HepG2 (cell line): ENCODE measurements around the gene EMC9. TPM values are rescaled to one million over a fixed set of nuclear protein-coding genes. Genes with fewer than 3 reads are reported as not detected.

Source experiments
- ATAC-seq: fragments of 200-7000 bp; cut with Tn5 transposase; 3 replicates; pipeline ENCODE4 v1.9.1; 2020; ENCODE audit warnings: mild to moderate bottlenecking, moderate library complexity
- BruUV-seq: library from RNA; stranded (reverse); fragments of 400-500 nt; replicated peaks from 2 replicates; lab custom pipeline; 2021; lab: Mats Ljungman, UMichigan
- CTCF ChIA-PET: fragments of 300-600 bp; formaldehyde crosslinking; extraction: SDS; loops from one replicate; lab custom pipeline; 2021; ENCODE audit warnings: low total read pairs, inconsistent platforms, low intra/inter-chr PET ratio; lab: Yijun Ruan, JAX
- POLR2A ChIA-PET: fragments of 350-600 bp; sonication (Branson Sonifier 250); formaldehyde crosslinking; loops from one replicate; lab custom pipeline; 2020; ENCODE audit warnings: antibody characterized with exemption, inconsistent platforms; lab: Yijun Ruan, JAX
- DNase-seq: peaks from one replicate; pipeline ENCODE4 v3.0.0-alpha.2; 2015; ENCODE audit warnings: low spot score
- FAIRE-seq: peaks from 3 replicates; lab custom pipeline; 2011; peaks lifted over from hg19 to GRCh38; lab: Jason Lieb, UNC
- H2AFZ ChIP-seq: one replicate; pipeline ENCODE4 v1.6.1; 2011; ENCODE audit warnings: low read length, inconsistent platforms
- H3K27ac ChIP-seq: fragments of 300-600 bp; 3 replicates; pipeline ENCODE4 v1.8.0; 2011; ENCODE audit warnings: mixed run types, mild to moderate bottlenecking, mixed read lengths, low read length, inconsistent platforms; ENCODE audit not compliant: insufficient read depth; ENCODE audit errors: extremely low read length
- H3K27me3 ChIP-seq, 2 experiments: fragments of 200-600 bp in 1 of 2; 2 replicates in 1 of 2; 3 replicates in 1 of 2; pipeline versions ENCODE4 v1.6.0 to v1.8.0; 2011; ENCODE audit warnings: low read length in 2 of 2, mild to moderate bottlenecking in 2 of 2, moderate library complexity in 2 of 2, inconsistent platforms in 1 of 2; ENCODE audit not compliant: insufficient read depth in 2 of 2, control insufficient read depth in 1 of 2
- H3K36me3 ChIP-seq, 2 experiments: fragments of 200-600 bp in 1 of 2; replicated peaks in 1 of 2; 2 replicates in 1 of 2; 3 replicates in 1 of 2; pipeline versions ENCODE4 v1.5.1 to v1.8.0; 2011; ENCODE audit warnings: low read length in 2 of 2, inconsistent platforms in 1 of 2; ENCODE audit not compliant: insufficient read depth in 2 of 2, control insufficient read depth in 1 of 2
- H3K4me1 ChIP-seq: 2 replicates; pipeline ENCODE4 v1.5.1; 2012; ENCODE audit warnings: low read length, inconsistent platforms; ENCODE audit not compliant: insufficient read depth
- H3K4me2 ChIP-seq: 2 replicates; pipeline ENCODE4 v1.6.0; 2011; ENCODE audit warnings: low read depth, low read length, inconsistent platforms
- H3K4me3 ChIP-seq, 3 experiments: fragments of 200-600 bp in 1 of 3; sonication (generic), shearing (Covaris generic) in 1 of 3; replicated peaks in 1 of 3; 2 replicates each; pipeline ENCODE4 v1.5.1; 2011 to 2016; ENCODE audit warnings: low read length in 3 of 3, inconsistent platforms in 2 of 3, low read depth in 2 of 3, mild to moderate bottlenecking in 2 of 3, control low read depth in 1 of 3, mixed read lengths in 1 of 3; ENCODE audit not compliant: insufficient read depth in 1 of 3
- H3K79me2 ChIP-seq: one replicate; pipeline ENCODE4 v1.6.1; 2011; ENCODE audit warnings: low read length, inconsistent platforms; ENCODE audit not compliant: insufficient read depth
- H3K9ac ChIP-seq: 2 replicates; pipeline ENCODE4 v1.6.0; 2011; ENCODE audit warnings: mild to moderate bottlenecking, low read depth, low read length, inconsistent platforms; ENCODE audit not compliant: insufficient read depth
- H3K9me3 ChIP-seq: 2 replicates; pipeline ENCODE4 v1.5.1; 2012; ENCODE audit warnings: mild to moderate bottlenecking, low read length
- H4K20me1 ChIP-seq: 2 replicates; pipeline ENCODE4 v1.6.0; 2011; ENCODE audit warnings: inconsistent platforms, mild to moderate bottlenecking, low read length, moderate library complexity; ENCODE audit not compliant: insufficient read depth
- ASH2L ChIP-seq: fragments of 300-600, 200-600 bp; sonication (generic); IDR thresholded peaks from 2 replicates; pipeline ENCODE4 v1.7.0; 2017; ENCODE audit warnings: low read depth, mild to moderate bottlenecking, moderate library complexity, mixed read lengths, low read length; ENCODE audit not compliant: insufficient read length
- ATAD3A ChIP-seq: sonication (generic); formaldehyde crosslinking; IDR thresholded peaks from 2 replicates; pipeline ENCODE4 v1.4.0; 2020; ENCODE audit warnings: missing genetic modification reagents
- CEBPG ChIP-seq: IDR thresholded peaks from 2 replicates; pipeline ENCODE4 v1.6.1; 2016
- HDAC6 ChIP-seq: fragments of 200-600 bp; sonication (generic); IDR thresholded peaks from 2 replicates; pipeline ENCODE4 v1.7.0; 2017; ENCODE audit warnings: mild to moderate bottlenecking, antibody characterized with exemption, low read length, low read depth
- KAT7 ChIP-seq: IDR thresholded peaks from 2 replicates; pipeline ENCODE4 v1.6.1; 2018; ENCODE audit warnings: borderline replicate concordance, missing compliant biosample characterization
- KDM5A ChIP-seq: fragments of 200-600 bp; sonication (generic); IDR thresholded peaks from 2 replicates; pipeline ENCODE4 v1.7.0; 2018; ENCODE audit warnings: antibody characterized with exemption, mild to moderate bottlenecking, low read length, borderline replicate concordance
- KLF15 ChIP-seq: sonication (generic); formaldehyde crosslinking; IDR thresholded peaks from 2 replicates; pipeline ENCODE4 v1.8.1; 2023; ENCODE audit warnings: borderline replicate concordance, mild to moderate bottlenecking, inconsistent platforms, missing genetic modification reagents, mixed read lengths
- ZFP1 ChIP-seq: IDR thresholded peaks from 2 replicates; pipeline ENCODE4 v1.6.1; 2016
- ZNF17 ChIP-seq: sonication (generic); formaldehyde crosslinking; IDR thresholded peaks from 2 replicates; pipeline ENCODE4 v1.5.0; 2020; ENCODE audit warnings: mild to moderate bottlenecking, missing genetic modification reagents
- ZNF432 ChIP-seq: sonication (generic); formaldehyde crosslinking; IDR thresholded peaks from 2 replicates; pipeline ENCODE4 v1.5.0; 2020; ENCODE audit warnings: missing genetic modification reagents, mild to moderate bottlenecking, borderline replicate concordance
- ZNF619 ChIP-seq: sonication (generic); formaldehyde crosslinking; IDR thresholded peaks from 2 replicates; pipeline ENCODE4 v1.4.0; 2020; ENCODE audit warnings: mild to moderate bottlenecking, missing genetic modification reagents
- ZNF773 ChIP-seq: sonication (generic); formaldehyde crosslinking; IDR thresholded peaks from 2 replicates; pipeline ENCODE4 v1.4.0; 2020; ENCODE audit warnings: missing genetic modification reagents, borderline replicate concordance
- WGBS: methylation state at CpG from one replicate; pipeline ENCODE4 v1.1.6; 2017; ENCODE audit warnings: low lambda C conversion rate; 5-methylcytosine and 5-hydroxymethylcytosine counted together
- in situ Hi-C: cut with HindIII; loops from 2 replicates; pipeline ENCODE4 v1.10.0; 2017; ENCODE audit warnings: low pct_unique_long_range_greater_than_20kb; ENCODE audit not compliant: extremely low pct_ligation_motif_present
- intact Hi-C: fragments of 100-400 bp; cut with micrococcal nuclease; formaldehyde crosslinking; loops from one replicate; pipeline ENCODE4 v1.10.0; 2022; ENCODE audit not compliant: unreplicated experiment
- polyA plus RNA-seq, 8 experiments: library from polyadenylated mRNA; depleted of rRNA in 3 of 8; stranded (reverse) in 7 of 8; unstranded in 1 of 8; fragments of >200 nt; fragmentation: Illumina TruSeq in 4 of 8; extraction: Trizol in 4 of 8; gene quantifications; 2 replicates each; pipeline versions ENCODE4 v1.2.1 to v1.2.3, GENCODE V29; 2011 to 2016; ENCODE audit warnings: low read depth in 4 of 8, missing spikeins in 1 of 8, mixed read lengths in 1 of 8; ENCODE audit not compliant: insufficient read depth in 1 of 8
- total RNA-seq, 5 experiments: library from RNA; depleted of rRNA; stranded (reverse); fragments of >200 nt; fragmentation: Illumina TruSeq; extraction: Trizol; gene quantifications; 2 replicates each; pipeline ENCODE4 v1.2.3, GENCODE V29; 2016; ENCODE audit warnings: low read depth in 1 of 5
- TF ChIP-seq, protein P1 (sequence below): sonication (generic); formaldehyde crosslinking; IDR thresholded peaks from 2 replicates; pipeline ENCODE4 v1.4.0; 2020; ENCODE audit warnings: missing genetic modification reagents, borderline replicate concordance
- TF ChIP-seq, protein P2 (sequence below): sonication (generic); formaldehyde crosslinking; IDR thresholded peaks from 2 replicates; pipeline ENCODE4 v1.4.0; 2020; ENCODE audit warnings: mild to moderate bottlenecking, missing genetic modification reagents

Gene EMC9
- total and polyA plus RNA-seq, 2 of the 13 experiments (the other 11 are each of a cell fraction or from before 2014, with no cell fraction given), result 60.5 to 78.7 TPM

DNA sequence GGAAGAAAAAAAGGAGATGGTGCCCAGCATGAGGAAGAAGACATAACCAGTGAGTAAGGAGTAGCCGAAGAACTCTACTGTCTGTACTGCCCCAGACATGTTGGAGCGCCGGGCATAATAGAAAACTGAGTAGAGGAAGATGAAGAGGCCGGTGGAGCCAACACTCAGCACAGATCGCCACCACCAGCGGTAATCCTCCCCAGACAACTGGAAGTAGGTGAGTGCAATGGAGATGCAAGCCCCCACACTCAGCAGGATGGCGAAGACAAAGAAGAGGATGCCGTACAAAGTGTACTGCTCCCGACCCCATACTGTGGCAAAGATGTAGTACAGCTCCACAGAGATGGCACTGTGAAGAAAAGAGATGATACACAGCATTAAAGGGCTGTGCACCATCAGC, 48.1 kb upstream of the EMC9 start:
- in situ Hi-C loops (no loop called here), intact Hi-C loops (loop anchor here (2.0 kb wide), 3 partner anchors 43 to 75 kb away; partner anchors contain the start of genes DCAF11, GMPR2, NEDD8 and NRL)
- FAIRE-seq, result no peak
- Histone ChIP-seq H3K9me3 (no peaks in the 10 kb centered on the region), H3K27me3 (no peaks in the 10 kb centered on the region), H3K36me3 (peaks cover 50 to 61% of the 10 kb centered on the region in 2 experiments), H4K20me1 (no peaks in the 10 kb centered on the region), H3K27ac (peak overlapping the region; percentile 37), H3K79me2 (peaks cover 30% of the 10 kb centered on the region), H3K4me3 (peak overlapping the region in 1 of 3 experiments; percentile 92; a peak in 2 of 6 replicates), H2AFZ (no peak overlapping the region), H3K4me1 (peaks cover 50% of the 10 kb centered on the region), H3K9ac (peak overlapping the region; percentile 84), H3K4me2 (peak overlapping the region; percentile 96)
- no peak for DNase-seq
- ChIA-PET POLR2A (interaction anchor here (0.8 to 6.4 kb wide), 34 partner anchors 9 to 1095 kb away, joined by 3 to 65 read pairs (median 6); partner anchors contain the start of genes ACIN1, C14orf119, CHMP4A and CIDEB), CTCF (no interaction called here)
- 96% methylated on average over 9 of the region's 9 CpGs for WGBS
- BruUV-seq, result no TSS peak
- TF ChIP-seq, protein P1, sequence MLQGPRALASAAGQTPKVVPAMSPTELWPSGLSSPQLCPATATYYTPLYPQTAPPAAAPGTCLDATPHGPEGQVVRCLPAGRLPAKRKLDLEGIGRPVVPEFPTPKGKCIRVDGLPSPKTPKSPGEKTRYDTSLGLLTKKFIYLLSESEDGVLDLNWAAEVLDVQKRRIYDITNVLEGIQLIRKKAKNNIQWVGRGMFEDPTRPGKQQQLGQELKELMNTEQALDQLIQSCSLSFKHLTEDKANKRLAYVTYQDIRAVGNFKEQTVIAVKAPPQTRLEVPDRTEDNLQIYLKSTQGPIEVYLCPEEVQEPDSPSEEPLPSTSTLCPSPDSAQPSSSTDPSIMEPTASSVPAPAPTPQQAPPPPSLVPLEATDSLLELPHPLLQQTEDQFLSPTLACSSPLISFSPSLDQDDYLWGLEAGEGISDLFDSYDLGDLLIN (CRISPR knock-in tag), result no peak
- TF ChIP-seq ZNF773 (CRISPR knock-in tag), result 0 out of 2 replicates have a peak, but pooled peaks have one; percentile 19
- 0 out of 2 replicates have a peak, but pooled peaks have one; percentile 58 for TF ChIP-seq ATAD3A (CRISPR knock-in tag)
- peak; percentile 48; the same call in 1 of the 2 replicates for TF ChIP-seq KLF15 (CRISPR knock-in tag)
- ATAC-seq, result no peak

DNA sequence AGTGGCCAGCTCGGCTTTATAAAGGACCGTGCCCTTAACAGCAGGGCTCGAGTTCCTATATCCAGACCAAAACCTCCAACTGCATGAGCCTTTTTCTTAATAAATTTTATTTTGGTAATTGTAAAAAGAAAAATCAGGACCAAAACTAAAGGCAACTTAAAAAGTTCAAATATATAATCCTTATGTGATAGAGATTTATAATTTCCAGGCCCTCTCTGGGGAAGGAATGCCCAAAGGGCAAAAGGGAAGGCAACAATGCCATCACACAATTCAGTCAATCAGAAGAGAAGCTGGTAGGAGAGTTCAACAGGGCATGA, 47.6 kb upstream of the EMC9 start:
- POLR2A ChIA-PET, result interaction anchor here (0.6 to 6.4 kb wide), 39 partner anchors 10 to 1094 kb away, joined by 3 to 65 read pairs (median 6); partner anchors contain the start of genes ACIN1, C14orf119, CARMIL3 and CHMP4A
- DNase-seq, result no peak
- BruUV-seq, result no TSS peak
- Histone ChIP-seq H2AFZ (no peak overlapping the region), H3K27me3 (no peaks in the 10 kb centered on the region), H3K79me2 (peaks cover 26% of the 10 kb centered on the region), H3K4me2 (peak overlapping the region; percentile 96), H3K36me3 (peaks cover 55 to 65% of the 10 kb centered on the region in 2 experiments), H3K4me1 (peaks cover 45% of the 10 kb centered on the region), H4K20me1 (no peaks in the 10 kb centered on the region), H3K4me3 (peak overlapping the region in 2 of 3 experiments; percentile 28 to 92; a peak in 4 of 6 replicates), H3K27ac (peak overlapping the region; percentile 37), H3K9ac (peak overlapping the region; percentile 84), H3K9me3 (no peaks in the 10 kb centered on the region)
- in situ Hi-C loops (no loop called here), intact Hi-C loops (loop anchor here (2.0 kb wide), 3 partner anchors 44 to 74 kb away; partner anchors contain the start of genes DCAF11, GMPR2, NEDD8 and NRL)
- CTCF ChIA-PET, result no interaction called here
- WGBS, result 2% methylated on average over 3 of the region's 3 CpGs
- ATAC-seq, result no peak
- FAIRE-seq, result no peak
- TF ChIP-seq ZFP1 (CRISPR knock-in tag) (no peak), HDAC6 (peak; percentile 83; the same call in 1 of the 2 replicates), ZNF432 (CRISPR knock-in tag) (no peak), ZNF619 (CRISPR knock-in tag) (no peak), ZNF17 (CRISPR knock-in tag) (no peak), KAT7 (CRISPR knock-in tag) (no peak), CEBPG (CRISPR knock-in tag) (no peak), ASH2L (peak; percentile 7), KDM5A (peak; percentile 85)
- TF ChIP-seq, protein P1 (CRISPR knock-in tag), result no peak
- TF ChIP-seq, protein P2, sequence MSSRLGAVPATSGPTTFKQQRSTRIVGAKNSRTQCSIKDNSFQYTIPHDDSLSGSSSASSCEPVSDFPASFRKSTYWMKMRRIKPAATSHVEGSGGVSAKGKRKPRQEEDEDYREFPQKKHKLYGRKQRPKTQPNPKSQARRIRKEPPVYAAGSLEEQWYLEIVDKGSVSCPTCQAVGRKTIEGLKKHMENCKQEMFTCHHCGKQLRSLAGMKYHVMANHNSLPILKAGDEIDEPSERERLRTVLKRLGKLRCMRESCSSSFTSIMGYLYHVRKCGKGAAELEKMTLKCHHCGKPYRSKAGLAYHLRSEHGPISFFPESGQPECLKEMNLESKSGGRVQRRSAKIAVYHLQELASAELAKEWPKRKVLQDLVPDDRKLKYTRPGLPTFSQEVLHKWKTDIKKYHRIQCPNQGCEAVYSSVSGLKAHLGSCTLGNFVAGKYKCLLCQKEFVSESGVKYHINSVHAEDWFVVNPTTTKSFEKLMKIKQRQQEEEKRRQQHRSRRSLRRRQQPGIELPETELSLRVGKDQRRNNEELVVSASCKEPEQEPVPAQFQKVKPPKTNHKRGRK (CRISPR knock-in tag), result no peak
